Retina (tissue), 1 donor: ENCODE data around the gene GLE1.

ENCODE experiments used
- DNase-seq: peaks from one replicate; pipeline ENCODE4 v3.0.0-alpha.2; 2016

Gene GLE1, protein sequence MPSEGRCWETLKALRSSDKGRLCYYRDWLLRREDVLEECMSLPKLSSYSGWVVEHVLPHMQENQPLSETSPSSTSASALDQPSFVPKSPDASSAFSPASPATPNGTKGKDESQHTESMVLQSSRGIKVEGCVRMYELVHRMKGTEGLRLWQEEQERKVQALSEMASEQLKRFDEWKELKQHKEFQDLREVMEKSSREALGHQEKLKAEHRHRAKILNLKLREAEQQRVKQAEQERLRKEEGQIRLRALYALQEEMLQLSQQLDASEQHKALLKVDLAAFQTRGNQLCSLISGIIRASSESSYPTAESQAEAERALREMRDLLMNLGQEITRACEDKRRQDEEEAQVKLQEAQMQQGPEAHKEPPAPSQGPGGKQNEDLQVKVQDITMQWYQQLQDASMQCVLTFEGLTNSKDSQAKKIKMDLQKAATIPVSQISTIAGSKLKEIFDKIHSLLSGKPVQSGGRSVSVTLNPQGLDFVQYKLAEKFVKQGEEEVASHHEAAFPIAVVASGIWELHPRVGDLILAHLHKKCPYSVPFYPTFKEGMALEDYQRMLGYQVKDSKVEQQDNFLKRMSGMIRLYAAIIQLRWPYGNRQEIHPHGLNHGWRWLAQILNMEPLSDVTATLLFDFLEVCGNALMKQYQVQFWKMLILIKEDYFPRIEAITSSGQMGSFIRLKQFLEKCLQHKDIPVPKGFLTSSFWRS

DNA sequence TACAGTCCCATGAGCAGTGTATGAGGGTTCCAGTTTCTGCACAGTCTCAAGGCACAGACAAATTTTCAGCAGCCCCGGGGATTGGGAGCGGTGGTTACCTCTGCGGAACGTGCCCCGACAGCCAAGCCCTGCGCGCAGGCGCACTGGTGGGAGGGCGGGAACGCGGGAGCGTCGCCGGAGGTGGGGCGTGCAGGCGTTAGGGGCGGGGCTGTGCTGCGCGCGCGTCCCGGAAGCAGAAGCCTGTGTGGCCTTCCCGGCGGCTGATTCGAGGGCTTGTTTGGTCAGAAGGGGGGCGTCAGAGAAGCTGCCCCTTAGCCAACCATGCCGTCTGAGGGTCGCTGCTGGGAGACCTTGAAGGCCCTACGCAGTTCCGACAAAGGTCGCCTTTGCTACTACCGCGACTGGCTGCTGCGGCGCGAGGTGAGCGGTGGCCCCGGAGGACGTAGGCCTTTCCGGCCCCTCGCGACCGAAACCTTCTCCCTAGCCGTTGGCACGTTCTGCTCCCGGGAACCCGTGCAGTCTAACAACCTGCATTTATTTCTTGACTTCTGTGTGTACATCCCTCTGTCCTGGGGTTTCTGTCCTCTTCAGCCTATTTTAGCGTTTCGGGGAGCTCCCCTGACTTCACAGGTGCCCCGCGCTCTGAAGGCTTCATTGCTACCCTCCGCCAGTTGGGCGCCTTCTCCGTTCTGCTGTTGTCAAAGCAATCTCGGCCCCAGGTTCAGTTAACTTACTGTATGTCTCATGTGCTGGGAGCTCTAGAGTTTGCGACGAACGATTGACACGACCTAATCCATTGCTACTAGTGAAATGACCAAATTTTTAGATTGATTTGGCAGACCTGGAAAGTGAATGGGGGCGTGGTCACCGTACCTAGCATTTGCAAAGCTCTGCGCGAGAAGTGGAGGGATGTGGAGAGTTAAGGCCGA is at the start of gene GLE1:
GLE1 (plus strand) TSS at position 235 of the 929 bp plus-strand sequence; CDS start at position 322, 87 bp downstream.
- DNase-seq: peak; percentile 95

DNA sequence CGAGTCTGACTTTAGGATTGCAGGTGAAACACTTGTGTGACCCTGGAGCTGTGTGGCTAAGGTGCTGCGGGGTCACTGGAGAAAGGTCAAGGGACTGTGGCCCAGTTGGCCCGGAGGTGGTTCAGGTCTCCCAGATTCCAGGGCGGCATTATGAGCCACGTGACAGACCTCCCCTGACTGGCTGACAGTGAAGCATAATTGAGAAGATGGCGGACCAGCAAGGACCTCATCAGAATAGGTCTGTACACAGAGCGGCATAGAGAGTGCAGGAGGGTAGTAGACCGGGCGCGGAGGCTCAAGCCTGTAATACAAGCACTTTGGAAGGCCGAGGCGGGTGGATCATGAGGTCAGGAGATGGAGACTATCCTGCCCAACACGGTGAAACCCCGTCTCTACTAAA is 49.5 kb upstream of the GLE1 start:
- no peak for DNase-seq

DNA sequence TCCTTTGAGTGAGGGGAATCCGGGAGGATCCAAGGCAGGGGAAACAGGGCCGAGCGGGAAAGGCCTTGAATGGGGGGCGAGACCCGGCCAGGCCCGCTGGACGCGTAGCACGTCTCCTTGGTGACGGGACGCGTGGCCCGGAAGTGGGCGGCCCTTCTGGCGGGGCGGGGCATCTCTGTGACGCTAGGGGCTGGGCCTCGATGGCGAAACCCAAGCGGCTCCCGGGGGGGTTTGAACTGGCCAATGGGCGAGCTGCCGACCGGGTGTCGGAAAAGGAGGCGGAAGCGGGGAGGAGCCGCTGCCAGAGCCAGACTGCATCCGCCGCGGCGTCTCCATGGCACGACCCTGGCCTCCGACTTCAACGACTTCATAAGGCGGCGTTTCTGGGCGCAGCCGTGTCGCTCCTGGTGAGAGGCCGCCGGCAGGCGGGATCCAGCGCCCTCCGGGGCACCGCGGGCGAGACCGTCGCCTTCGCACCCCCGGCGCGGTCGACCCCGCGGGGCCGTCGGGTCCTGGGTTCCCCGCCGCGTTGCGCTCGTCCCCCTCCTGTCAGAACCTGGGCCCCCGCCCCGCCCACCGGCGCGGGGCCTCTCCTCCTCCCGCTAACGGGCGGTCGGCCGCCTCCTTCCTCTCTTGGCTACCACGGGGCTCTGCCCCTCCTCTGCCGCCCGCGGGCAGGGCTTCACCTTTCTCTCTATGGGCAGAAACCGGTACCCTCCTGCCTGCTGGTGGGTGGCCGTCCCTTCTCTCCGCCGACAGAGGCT is 48.5 kb upstream of the GLE1 start, which contains the start of gene ODF2:
ODF2 (plus strand) TSS at position 158 of the 764 bp plus-strand sequence; CDS start at position 244, 86 bp downstream.
- DNase-seq: peak; percentile 96

DNA sequence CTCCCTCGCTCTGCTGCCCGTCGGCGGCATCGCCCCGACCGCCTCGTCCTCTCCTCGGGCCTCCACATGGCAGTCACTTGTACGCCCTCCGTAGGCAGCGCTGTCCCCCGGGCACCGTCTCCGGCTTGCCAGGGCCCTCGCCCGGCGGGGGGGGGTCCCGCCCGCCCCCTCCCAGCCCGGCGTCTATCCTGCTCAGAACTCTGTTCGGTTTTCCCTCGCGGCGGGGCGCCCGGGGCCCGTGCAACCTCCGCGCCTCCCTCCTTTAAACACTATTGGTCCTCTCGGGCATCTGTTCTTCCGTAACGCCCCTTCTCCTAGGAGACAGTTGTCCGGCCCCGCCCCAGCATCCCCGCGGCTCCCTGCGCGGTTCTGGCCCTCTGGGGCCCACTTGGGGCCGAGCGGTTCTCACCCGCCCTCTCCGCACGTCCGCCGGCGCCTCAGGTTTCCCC is 47.9 kb upstream of the GLE1 start:
- peak; percentile 82 for DNase-seq

DNA sequence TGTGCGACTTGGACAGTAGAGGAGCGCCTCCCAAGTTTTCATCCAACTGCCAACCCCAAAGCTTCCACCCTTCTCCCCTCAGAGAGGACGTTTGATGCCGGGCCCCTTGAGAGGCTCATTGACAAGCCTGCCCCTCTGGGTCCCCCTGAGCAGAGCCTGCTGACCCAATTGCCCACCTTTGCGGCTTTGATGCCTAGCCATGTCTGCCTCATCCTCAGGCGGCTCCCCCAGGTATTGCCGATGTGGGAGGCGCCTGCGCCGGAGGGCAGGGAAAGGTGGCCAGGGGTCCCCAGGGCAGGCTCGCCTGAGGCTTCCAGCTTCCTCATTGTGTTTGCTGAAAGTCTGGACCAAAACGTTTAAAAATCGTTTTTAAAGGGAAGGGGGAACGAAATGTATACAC is 47.3 kb upstream of the GLE1 start:
- DNase-seq: peak; percentile 29

DNA sequence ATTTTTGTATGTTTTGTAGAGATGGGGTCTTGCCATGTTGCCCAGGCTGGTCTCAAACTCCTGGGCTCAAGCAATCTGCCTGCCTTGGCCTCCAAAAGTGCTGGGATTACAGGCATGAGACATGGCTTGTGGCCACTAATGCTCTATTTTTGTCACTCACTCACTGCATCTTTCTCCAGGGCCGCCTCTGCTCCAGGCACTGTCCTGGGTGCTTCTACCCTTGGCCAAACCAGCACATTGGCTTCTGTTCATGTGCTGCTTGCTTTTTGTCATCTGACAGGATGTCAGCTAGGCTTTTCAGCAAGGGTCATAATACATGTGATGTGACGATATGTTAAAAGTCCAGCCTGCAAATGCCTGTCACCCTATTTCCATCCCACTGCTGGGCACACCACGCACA is 45.5 kb upstream of the GLE1 start:
- no peak for DNase-seq

DNA sequence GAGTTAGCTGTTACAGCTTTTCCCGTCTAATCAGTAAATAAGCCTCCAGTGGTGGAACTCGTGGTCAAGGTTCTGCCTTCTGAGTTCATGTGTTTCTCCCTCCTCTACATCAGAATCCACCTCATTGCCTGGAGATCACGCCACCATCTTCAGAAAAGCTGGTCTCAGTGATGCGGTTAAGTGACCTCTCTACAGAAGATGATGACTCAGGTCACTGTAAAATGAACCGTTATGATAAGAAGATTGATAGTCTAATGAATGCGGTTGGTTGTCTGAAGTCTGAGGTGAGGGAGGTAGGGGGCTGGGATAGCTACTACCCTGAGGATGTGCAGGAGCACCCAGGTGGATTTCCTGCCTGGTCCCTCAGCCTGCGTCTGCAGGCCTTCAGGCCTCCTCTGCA is 35.4 kb upstream of the GLE1 start:
- no peak for DNase-seq

DNA sequence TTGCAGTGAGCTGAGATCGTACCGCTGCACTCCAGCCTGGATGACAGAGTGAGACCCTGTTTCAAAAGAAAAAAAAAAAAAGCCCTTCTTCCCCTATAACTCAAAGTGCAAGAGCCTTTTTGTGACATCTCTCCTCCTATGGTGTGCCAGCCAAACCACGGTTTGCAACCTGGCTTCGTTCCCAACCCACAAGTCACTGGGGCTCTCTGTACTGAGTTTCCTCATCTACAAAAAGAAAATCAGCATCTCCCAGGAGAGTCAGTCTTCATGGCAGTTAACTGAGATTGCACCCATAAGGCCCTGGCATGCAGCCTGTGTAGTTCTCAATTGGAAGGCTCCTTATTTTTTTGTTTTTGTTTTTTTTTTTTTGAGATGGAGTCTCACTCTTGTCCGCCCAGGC is 34.0 kb upstream of the GLE1 start:
- DNase-seq: no peak

DNA sequence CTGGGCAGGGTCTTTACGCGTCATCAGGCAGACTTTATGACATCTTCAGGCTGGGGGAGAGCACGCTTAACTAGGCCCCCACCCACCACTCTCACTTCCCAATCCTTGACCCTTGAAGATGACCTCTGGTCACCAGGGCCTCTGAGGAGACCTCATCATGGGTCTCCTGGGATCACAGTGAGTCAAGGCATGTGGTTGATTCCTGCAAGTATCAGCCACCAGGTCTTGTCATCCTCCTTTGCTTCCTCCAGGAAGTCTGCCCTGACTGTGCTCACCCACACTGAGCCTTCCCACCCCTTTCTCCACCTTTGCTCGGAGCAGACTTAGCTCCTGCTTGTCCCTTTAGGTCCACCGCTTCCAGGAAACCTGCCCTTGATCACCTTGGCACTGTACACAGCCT is 31.4 kb upstream of the GLE1 start:
- no peak for DNase-seq

DNA sequence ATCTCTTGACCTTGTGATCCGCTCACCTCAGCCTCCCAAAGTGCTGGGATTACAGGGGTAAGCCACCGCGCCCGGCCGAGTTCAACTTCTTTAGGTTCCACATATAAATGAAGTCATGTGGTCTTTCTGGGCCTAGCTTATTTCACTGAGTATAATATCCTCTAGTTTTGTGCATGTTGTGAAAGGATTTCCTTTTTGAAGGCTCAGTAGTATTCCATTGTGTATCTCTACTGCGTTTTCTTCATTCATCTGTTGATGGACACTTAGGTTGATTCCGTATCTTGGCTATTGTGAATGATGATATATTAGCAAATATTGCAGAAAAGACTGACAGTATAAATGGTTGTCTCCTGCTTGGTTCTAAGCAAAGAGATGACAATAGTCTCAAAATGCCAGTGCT is 28.7 kb upstream of the GLE1 start:
- DNase-seq: no peak

DNA sequence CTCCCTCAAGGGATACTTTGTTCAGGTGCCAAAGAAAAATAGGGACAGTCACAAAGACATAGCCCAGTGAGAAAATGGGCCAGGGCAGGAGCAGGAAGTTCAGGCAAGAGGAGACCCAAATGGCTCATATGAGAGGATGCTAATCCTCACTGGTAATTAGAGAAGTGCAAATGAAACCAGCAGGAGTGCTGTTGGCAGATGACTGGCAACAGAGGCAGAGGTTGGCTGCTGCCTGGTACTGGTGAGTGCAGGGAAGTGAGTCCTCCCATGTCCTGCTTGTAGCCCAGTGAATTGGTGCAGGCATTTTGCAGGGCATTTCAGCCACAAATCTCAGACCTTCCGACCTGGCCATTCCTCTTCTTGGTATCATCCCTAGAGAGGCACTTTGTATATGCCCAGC is 25.3 kb upstream of the GLE1 start:
- DNase-seq: no peak

DNA sequence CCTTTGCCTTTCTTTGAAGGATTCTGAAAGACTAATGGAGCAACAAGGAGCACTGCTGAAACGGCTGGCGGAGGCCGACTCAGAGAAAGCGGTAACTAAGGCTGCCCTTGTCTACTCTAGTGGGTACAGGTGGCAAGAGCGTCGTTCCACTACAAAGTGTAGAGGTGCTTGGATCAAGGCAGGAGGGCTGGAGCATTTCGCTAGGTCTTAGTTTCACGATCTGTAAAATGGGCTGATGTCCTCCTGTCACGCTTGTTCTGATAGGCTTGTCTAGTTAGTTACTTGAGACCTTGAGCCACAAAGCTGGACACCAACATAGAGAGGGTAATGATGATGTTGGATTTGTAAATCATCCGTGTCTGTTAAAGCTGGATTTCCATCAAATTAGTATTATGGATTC is 23.0 kb upstream of the GLE1 start:
- DNase-seq: no peak

DNA sequence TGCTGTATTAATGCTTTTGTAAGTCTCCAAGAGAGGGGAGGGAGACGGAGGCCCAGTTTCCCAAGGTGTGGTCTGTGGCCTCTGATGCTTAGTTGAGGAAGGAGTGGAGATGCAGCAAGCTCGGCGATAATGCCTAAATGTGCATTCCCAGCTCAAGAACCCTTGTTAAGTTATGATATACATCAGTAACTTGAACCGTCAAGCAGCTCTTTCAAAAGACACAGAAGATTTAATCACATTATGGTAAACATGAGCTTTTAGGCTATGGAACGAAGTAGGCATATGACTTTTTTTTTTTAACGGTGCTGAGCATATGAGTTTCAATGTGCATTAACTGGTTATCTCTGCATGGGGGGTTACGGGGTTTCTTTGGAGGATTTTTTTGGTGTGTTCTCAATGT is 22.3 kb upstream of the GLE1 start:
- no peak for DNase-seq

DNA sequence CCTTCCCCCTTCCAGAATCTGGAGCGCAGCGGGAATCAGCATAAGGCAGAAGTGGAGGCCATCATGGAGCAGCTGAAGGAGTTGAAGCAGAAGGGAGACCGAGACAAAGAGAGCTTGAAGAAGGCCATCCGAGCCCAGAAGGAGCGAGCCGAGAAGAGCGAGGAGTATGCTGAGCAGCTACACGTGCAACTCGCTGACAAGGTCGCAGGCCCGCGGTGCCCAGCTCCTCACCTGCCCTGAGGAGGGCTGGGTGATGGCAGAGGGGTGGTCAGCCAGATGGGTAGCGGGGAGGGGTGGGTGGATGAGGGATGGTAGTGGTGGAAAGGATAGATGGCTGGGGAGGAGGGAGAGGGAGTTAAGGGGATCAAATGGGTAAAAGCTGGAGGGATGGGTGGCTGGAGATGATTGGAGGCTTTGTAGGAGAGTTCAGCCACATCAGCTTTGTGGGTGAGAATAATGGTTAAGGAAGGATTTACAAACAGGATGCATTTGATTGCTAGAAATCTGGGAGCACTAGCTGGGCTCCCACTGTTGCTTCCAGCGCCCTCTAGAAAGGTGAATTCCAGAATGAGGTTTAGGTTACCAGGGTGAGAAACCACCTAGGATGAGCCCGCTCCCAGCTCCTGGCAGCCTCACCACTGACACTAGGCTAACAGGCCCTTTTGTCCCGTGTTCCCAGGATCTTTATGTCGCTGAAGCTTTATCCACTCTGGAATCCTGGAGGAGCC is 19.7 kb upstream of the GLE1 start:
- DNase-seq: no peak

DNA sequence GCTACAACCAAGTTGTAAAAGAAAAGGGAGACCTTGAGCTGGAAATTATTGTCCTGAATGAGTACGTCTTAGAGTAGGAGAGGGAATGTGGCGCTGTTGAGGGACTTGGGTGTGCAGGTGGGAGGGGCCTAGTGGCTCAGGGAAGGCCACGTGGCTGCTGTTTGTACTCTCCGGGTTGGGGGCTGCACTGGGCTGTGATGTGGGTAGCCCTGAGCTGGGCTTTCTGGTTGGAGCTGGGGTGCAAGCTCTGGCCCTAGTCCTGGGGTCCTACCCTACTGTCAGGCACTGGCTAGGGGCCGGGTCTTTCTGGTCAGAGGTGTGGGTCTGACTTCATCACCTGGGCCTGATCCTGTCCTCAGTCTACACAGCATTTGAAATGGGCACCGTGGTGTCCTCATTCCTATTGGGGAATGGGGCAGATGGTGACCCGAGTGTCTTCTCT is 19.1 kb upstream of the GLE1 start:
- DNase-seq: no peak

DNA sequence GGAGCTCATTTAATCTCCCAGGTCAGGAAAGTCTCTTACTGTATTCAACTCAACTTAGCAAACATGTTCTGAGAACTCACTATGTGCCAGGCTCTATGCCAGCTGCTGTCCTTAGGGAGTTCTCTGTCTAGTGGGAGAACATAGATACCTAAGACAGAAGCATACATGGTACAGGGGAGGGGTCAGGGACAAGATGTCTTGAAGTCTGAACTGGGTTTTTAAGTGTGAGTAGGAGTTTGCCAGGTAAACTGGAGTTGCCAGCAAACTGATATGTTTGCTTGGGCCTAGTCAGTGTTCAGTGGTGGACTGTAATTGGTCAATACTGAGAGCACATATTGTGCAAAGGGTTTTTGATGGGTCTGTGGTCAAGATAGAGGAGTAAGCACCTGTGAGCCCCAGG is 18.3 kb upstream of the GLE1 start:
- DNase-seq: no peak

DNA sequence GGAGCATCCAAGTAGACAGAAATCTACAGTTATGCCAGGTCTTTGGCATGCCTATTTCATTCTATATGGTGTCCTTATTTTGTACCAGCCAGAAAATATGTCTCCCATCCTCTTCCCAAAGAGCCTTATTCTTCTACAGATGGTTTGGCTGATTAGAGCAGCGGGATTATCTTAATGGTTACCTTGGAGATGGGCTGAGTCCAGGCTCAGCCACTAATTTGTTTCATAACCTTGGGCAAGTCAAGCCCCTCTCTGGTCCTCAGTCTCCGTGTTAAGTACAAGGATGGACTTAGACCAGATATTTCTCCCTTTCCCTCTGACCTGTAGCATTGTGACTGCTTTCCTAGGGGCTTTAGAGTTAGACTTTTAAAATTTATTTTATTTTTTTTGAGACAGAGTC is 11.1 kb upstream of the GLE1 start:
- DNase-seq: no peak

DNA sequence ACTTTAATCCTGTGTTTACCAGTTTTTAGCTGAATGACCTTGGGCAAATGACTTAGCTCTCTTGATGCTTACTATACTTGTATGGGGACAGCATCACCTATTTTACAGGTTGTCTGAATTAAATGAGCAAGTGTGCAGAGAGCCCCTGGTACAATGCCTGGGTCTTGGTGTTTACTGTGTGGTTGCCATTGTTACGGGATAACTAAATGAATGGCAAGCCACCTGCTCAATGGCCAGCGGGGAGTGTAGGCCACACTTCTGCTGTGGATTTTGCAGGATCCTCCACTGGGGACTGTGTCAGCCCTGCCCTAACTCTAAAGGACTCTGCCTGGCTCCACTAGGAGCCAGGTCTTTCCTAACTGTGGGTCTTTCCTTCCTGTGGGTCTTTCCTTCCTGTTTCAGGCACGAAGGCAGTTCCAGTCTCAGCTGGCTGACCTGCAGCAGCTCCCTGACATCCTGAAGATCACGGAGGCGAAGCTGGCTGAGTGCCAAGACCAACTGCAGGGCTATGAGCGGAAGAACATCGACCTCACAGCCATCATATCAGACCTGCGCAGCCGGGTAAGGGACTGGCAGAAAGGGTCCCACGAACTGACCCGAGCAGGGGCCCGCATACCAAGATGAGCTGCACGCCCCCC is 10.3 kb upstream of the GLE1 start:
- DNase-seq: no peak

DNA sequence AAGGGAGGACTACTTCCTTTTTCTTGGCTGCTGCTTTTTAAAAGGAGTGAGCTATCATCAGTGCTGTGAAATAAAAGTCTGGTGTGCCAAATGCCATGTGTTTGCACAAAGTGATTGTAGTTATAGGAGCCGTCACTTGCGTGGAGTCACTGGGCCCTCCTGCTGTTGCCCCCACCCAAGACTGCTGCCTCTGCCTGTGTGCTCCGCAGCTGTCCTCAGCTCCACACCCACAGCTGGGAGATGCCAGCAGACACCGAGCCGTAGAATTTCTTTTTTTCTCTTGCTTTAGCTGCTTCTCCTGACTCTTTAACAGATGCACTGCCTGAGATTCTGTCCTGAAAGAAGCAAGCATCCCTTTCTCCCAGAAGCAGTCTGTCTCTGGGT is 9.8 kb upstream of the GLE1 start:
- no peak for DNase-seq

DNA sequence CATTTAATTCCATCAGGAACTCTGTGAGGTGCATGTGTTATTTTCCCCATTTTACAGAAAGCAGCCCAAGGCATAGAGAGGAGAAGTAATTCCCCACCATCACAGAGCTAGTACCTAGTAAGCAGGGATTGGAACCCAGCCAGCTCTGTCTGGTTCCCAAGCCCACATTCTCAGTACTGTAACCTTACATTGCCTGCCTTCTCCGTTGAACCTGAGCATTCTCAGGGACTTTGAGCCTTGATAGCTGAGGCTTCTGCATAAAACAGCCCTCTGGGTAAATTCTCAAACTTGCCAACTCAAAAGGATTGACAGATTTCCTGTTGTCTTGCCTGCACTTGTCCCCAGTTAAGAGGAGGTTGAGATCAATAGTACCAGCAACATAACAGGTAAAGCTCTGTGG is 9.2 kb upstream of the GLE1 start:
- no peak for DNase-seq

DNA sequence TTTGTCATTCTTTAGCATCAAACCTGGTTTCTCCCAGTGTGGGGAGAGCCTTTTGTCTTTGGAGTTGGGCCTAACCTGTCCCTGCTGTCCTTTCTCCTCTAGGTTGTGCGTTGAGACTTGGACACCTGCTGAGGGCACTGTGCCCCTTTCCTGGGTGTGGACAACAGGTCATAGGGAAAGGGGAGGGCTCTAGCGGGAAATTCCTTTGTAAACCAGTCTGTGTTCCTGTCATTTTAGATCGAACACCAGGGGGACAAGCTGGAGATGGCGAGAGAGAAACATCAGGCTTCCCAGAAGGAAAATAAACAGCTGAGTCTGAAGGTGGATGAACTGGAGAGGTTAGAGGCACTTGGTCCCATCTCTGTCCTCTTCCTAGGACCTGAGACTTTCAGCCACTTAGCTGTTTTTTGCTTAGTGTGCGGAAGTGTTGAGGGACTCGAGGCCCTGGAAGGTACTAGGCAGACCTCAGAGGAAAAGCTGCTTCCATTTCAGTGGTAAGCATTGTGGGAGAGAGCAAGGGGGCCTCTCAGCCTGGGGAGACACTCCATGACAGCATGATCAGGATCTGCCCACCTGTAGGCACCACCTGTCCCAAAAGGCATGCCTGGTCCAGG is 8.6 kb upstream of the GLE1 start:
- DNase-seq: no peak
